HG03060 (cell line): ENCODE results near the gene RHEX.

ENCODE experiments used
- ATAC-seq: cut with Tn5 transposase; IDR thresholded peaks from one replicate; pipeline ENCODE4 v1.9.1; 2021; ENCODE audit warnings: low read depth, moderate number of reproducible peaks; ENCODE audit not compliant: unreplicated experiment

RHEX gene

DNA sequence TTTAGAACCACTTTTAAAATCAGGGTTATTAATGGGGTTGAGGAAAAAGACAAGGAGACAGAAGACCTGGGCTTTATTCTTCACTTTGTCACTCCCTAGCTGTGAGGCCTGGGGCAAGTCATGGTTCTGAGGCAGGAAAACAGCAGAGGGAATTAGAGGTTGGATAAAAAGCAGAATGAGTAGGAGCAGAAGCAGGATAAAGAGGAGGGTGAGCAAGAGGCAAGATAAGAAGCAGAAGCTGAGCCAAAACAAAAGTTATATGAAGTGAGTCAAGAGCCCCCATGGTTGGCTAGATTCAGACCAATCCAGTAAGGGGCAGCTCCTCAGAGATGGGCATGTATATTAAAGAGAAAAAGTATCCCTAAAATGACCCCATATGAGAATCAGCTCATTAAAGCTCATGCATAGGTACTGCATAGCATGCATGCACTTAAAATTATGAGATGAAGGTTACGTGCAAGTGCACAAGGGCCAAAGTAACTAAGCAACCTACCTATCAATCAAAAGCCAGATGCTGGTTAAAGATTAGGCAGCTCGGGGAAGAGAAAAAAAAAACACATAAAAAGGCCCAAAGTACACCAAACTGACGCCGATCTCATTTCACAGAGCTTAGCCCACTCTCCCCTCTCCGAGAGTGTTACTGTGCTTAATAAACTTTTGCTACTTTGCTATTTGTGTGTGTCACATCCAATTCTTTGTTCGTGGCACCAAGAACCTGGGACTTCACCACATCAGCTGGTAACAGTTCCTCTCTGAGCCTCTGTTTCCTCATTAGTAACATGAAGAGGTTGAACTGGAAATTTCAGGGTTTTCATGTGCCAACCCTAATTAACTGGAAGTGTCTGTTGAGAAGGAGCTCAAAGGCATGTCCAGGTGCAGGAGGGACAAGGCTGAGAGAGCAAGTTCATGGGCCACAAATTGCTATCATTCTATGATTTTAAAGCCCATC is 62.0 kb downstream of the RHEX start:
- no peak for ATAC-seq

DNA sequence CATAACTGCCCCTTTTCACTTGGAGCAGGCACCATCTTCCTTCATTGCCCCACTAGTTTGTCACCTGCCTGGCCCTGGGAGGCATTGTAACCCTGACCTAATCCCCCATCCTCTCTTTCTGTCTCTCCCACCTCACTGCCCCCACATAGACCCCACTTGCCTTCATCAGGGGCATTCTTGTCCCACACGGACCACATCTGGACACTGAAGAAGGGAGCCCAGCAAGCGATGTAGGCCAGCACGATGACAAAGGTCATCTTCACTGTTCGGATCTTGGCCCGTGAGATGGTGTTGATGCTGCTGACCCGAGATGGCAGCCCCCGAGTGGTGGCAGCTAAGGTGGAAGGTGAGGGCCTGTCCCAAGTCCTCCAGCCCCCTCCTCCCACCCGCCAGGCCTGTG is 62.8 kb downstream of the RHEX start:
- no peak for ATAC-seq

DNA sequence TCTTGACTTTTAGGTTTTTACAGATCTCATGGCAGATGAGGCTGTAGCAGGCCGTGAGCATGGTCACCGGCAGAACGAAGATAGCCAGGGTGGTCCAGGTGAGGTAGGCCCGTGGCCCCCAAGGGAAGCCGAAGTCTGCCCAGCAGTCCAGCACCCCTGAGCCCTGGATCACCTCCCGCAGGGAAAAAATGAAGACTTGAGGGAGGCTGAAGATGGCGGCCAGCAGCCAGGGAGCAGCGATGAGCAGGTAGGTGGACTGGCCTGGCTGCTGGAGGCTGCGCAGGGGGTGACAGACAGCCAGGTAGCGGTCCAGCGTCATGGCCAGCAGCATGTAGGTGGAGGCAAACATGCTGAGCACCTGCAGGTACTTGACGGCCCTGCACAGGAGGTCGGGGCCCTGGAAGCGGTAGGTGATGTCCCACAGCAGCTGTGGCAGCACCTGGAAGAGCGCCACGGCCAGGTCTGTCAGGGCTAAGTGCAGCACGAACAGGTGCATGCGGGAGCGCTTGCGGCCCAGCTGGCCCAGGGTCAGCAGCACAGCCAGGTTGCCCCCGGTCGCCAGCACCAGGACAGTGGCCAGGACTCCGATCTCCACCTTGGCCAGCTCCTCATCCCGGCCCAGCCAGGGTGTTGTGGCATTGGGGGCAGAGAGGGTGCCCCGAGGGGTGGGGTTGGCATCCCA is 63.4 kb downstream of the RHEX start:
- no peak for ATAC-seq

DNA sequence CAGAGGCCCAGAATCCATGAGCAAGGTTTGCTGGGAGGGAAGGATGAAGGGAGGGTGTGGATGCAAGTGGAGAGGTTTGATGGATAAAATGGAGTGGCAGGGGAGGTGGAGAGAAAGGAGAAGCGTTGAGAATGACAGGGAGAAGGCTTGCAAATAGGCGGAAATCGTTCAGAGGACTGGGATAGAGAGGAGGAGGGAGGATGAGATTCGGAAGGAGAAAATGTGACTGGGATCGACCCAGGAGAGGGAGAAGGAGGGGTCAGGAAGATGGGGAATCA is 63.8 kb downstream of the RHEX start:
- no peak for ATAC-seq

DNA sequence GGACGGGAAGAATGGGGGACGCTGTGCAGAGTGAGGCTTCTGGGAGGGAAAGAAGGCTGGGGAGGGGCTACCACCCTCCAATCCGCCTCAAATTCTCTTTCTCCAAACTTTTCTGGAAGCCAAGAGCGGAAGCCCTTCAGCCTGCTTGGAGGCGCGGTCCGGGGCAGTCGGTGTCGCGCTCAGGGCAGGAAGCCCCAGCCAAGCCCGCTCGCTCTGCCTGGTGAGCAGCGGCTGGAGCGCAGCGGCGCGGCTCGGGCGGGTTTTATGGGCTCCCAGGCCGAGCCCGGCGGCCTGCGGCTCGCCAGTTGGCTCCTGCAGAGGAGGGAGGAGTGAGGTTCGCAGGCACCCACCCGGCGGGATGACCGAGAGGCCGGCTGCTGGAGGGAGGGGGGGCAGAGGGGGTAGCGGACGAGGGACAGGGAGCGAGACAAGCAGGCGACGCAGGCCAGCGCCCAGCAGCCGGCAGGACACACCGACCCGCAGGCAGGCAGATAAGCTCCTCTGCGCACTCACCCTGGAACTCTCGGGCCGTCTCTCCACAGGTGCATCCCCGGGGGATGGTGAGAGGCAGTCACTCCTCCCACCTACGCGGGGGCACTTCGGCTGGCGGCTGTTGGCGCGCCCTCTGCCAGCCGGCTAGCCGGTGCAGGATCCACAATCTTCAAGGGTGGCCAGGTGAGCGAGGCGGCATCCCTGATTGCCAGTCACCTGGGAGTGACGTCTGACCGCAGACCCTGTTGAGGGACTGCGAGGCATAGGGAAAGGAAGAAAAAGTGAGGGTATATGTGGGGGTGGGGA is 64.4 kb downstream of the RHEX start, which contains the start of gene AVPR1B:
TSS of gene AVPR1B (minus strand) at position 238 of the 798 bp plus-strand sequence. CDS start 498 bp downstream, outside the sequence.
- ATAC-seq = no peak

DNA sequence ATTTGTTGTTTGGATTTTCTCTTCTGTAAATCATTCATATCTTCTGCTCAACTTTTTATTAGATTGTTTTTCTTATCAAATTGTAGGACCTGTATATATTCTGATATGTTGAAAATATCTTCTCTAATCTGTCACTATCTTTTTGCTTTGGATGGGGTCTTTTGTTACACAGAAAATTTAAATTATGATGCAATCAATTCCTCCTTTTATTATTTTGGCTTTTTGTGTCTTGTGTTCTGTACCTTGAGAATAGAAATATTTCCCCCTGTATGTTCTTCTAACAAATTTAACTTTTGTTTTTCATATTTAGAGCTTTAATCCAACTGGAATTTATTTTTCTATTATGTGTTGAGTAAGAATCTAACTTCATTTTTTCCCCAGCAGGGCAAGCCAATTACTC is 67.4 kb downstream of the RHEX start:
- ATAC-seq = no peak

DNA sequence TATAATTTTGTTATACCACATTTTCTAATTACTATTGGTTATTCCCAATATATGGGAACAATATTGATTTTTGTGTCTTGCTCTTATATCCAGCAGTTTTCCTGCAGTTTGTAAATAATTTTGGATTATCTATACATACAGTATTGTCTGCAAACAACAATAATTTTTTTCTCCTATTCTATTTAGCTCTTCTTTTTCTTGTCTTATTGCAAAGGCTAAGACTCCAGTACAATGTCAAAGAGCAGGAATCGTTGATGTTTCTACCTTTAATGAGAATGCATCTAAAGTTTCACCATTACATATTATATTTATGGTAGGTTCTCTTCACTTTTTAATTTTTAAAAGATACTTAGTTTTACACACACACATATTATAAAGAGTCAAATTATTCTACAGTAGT is 68.3 kb downstream of the RHEX start:
- no peak for ATAC-seq

DNA sequence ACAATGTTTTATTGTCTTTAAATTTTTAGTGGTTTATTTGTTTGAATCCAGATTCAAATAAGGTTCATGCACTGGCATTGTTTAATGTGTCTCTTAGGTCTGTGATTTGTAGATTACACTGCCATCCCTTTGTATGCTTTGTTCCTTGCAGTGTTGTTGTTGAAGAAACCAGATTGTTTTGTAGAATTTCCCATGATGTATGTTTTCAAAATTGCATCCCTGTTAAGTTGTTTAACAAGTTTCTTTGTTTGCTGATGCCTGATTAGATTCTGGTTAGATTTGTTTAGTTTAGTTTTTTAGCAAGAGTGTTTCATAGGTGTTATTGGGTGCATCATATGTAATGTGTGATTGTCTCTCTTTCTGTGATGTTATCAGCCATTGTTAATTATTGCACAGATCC is 69.7 kb downstream of the RHEX start:
- no peak for ATAC-seq

DNA sequence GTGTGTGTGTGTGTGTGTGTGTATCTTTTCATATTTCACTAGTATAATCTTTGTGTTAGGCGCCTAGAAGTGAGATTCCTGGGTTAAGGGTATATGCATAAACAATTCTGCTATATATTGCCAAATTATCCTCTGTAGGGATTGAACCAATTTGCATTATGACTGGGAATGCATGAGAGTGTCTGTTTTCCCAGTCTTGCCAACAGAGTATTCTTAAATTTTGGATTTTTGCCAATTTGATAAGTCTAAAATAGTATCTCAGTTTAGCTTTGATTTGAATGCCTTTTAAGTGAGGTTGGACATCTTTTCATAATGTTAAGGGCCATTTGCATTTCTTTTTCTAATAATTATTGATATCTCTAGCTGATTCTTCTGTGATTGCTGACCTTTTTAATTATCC is 72.4 kb downstream of the RHEX start:
- no peak for ATAC-seq

DNA sequence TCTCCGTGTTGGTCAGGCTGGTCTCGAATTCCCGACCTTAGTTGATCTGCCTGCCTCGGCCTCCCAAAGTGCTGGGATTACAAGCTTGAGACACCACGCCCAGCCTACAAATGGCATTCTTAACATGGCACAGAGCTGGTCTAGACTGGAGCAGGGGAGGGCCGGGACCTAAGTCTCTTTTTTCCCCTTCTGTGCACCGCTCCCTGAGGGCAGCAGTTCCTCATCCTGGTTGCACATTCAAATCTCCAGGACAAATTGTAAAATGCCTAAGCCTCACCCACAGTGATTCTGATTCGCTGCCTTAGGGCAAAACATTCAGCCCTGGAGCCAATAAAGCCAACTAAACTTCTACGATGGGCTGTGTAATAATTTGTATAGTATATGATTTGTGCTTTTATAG is 74.4 kb downstream of the RHEX start:
- no peak for ATAC-seq

DNA sequence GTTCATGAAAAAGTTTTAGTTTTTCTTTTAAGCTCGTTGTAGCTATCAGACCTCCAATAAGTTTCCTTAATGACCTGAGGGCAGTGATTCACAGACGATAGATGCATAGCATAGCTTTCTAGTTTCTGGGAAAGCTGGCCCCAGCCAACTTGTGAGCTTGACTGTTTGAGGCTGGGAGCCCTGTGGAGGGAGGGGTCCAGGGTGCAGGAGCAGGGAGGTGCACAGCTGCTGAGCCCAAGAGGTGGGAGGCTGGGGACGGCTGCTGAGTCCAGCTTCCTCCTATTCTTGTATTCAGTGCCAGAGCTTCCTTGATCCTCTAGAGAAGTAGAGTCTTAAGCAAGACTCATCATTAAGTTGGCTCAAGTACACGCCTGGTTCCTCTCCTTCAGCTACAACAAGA is 75.2 kb downstream of the RHEX start:
- no peak for ATAC-seq

DNA sequence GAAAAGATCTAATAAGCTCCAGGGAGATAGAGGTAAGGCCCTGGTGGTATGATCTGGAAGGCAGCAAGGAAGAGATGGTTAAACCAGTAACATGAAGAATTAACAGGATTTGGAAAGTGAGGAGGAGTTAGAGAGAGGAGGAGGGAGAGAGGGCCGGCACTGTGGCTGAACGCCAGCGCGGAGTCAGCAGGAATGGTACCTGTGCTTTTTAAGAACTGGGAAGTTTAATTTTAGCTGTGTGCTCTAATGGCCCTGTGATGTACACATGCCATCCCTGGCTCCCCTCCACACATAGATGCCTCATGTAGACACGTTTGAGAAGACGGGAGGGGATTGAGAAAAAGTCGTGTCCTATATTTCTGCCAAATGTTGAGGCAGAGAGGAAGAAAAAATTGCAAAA is 78.1 kb downstream of the RHEX start:
- no peak for ATAC-seq

DNA sequence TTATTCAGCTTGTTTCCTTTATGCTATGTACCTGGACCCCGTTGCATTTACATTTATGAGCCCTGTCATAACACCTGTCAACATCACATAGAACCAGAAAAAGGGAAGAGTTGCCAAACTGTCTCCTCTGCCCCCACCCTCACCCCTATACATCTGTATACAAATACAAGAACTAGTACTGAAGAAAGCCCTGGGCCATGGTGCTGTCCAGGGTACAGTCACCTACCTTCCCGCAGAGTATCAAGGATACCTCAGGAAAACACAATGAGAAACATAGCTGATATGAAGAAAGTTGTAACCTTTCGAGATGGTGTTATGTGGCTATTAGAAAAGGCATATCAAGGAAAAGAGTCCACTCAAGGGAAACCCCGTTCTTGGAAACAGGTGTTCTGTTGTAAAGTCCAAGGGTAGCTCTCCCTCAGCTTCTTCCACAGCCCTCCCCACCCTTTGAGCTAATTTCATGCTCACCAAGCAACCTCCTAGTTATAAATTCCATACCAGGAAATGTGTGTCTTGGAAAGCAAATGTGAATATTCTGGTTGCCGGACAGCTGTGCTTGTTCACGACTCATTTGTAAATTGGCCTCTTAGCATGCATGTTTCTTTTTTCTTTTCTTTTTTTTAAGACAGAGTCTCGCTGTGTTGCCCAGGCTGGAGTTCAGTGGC is 80.9 kb downstream of the RHEX start:
- ATAC-seq = no peak

DNA sequence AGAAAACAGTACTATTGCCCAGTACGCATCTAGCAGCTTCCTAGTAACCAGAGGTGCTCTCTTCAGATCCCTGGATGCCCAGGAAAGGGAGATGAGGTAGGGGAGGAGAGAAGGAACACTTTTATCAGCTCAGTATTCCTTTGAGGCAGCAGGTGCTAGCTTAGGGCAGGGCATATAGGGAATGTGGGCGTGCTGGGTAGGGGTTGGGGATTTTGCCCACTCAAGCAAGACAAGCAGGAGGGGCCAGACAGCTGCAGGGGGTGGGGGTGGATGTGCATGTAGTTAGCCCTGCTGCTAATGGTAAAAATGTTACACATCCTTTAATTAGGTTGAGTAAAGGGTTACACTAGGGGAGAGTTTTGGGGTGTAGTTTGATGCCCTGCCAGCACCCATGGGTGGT is 82.3 kb downstream of the RHEX start:
- ATAC-seq = no peak

DNA sequence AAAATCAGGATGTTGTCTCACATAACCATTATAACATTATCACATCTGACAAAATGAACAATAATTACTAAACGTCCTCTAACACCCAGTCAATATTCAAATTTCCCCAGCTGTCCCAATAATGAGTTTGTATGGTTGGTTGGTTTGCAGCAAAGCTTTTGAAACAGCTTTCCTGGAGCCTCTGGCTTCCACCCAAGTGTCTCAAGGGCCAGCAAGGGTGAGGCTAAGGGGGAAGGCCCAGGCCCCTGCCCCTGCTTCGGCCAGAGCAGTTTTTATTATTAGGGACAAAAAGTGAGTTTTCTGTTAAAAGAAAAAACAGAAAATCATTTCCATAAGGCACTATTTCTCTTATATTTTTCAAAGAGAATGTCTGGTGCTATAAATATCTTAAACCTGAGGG is 83.3 kb downstream of the RHEX start:
- ATAC-seq = no peak

DNA sequence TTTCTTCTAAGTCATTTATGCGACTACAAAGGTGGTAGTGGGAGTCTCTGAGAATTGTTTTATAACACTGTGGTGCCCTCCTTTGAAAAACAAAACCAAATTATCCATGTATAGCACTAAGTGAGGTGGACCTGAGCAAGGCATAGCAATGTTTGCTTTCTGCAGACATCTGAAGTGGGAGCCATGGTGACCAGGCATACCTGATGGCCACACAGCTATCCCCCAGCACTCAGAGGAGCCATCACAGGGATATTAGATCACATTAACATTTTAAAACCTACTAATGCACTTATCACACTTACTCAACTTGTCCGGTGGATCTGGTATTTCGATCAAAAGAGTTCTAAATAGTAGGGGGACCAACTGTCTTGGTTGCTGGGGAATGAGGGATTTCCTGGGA is 89.0 kb downstream of the RHEX start:
- no peak for ATAC-seq

DNA sequence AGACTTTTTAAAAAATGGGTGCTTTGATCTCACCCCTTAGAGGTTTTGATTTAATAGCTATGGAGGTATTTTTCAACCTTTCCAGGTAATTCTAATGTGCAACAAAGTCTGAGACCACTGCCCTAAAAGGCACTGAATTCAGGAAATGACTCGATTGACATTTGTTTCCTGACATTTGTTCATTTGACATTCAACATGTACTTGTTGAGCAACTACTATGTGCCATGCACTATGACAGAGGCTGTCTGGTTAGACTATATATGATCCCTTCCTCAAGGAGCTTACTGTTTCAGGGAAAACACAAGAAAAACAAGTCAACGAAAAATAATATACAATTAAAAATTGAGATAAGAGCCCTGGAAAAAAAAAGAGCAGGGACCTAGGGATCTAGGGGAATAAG is 89.8 kb downstream of the RHEX start:
- no peak for ATAC-seq

DNA sequence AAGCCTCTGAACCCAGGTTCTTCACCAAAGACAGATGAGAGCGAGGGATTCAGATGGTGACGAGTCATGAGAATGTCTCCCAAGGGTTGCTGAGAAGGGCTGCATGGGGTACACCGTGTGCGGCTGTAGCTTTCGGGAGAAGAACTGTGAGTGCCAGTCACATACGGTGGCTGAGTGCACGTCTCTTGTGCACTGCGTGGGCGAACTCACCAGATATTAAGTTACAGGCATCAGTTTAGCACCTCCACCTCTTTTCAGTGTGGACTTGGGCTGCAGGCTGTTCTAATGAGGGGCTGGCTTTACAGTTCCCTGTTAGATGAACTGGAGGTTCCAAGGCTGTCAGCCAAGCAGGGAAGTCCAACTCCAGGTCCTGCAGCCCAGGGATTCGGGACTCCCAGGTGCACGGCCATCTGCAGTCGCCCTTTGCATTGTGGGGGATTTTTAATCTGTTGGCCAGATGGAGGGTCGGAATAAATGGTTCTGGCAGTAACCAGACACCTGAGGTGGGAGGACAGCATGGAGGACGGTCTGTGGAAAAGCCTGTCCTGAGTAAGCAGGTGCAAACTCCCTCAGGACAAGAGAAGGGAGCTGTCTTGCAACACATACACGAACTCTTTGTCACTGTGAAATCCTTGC is 90.7 kb downstream of the RHEX start:
- ATAC-seq = no peak

DNA sequence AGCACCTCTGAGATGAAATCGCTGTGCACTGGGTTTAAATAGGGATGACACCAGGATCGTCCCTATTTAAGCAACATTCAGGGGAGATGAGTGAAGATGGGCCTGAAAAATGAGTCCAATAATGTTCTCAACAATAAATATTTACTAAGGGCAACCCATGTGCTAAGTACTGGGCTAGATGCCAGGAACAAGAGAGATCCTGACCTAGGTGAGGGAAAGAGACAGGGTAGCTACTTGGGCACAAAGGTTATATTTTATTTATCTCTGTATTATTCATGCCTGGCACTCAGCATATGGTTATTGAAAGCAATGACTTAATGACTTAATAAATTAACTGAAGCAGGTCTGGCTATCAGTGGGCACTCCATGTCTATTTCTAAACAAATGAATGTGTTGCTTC is 91.6 kb downstream of the RHEX start:
- no peak for ATAC-seq

DNA sequence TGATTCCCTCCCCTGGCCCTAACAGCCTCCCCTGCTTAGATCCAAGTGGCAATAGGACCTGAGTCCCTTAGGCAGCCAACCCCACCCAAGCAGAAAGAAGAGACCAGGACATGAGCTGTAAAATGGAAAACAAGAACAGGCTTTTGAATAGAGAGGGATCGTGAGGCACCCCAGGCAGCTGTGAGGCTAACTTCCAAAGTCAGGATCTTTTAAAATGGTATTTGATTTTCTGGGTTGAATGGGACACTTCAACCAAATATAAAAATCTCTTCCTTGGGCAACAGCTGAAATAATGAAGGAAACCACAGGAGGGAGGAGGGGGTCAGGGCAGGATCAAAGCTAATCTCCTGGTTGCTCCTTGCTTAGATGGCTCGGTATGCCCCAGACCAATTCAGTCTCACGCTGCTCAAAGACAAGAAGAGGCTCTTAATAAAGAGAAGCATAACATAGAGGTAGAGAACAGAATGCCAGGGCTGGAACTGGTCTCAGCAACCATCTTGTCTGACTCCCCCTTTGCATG is 92.9 kb downstream of the RHEX start:
- no peak for ATAC-seq
